Mammary epithelial cell (primary cell): ENCODE results near the gene TNFSF8.

Experiments
- EZH2 ChIP-seq: IDR thresholded peaks from 2 replicates; pipeline ENCODE4 v1.6.1; 2012; ENCODE audit warnings: low read length, inconsistent platforms, borderline replicate concordance
- TF ChIP-seq, protein P1 (sequence below), 2 donors: IDR thresholded peaks in 1 of 2; conservative IDR thresholded peaks in 1 of 2; 2 replicates each; pipeline ENCODE4 v1.5.1; 2011 to 2012; ENCODE audit warnings: inconsistent platforms in 2 of 2, low read length in 2 of 2, mild to moderate bottlenecking in 2 of 2, control low read depth in 1 of 2, low read depth in 1 of 2; ENCODE audit not compliant: insufficient read depth in 1 of 2; ENCODE audit errors: extremely low read depth in 1 of 2

DNA sequence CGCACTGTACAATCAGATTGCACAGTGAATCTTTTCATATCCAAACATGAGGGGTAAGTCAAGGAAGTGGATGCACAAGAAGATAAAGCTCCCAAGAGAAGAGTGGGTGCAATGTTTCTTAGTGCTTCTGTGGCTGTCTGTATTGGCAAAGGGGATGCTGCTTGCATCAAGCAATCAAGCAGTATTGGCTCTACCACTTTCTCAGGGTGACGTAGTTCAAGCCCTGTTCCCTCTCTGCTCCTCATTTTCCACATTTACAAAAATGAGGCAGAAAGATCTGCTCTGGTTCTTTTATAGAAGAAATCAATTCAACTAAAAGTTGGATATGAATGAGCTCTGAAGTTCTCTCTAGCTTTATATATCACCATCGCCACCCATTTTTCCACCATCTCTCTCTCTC is 2.3 kb downstream of the TNFSF8 start:
- TF ChIP-seq, protein P1, sequence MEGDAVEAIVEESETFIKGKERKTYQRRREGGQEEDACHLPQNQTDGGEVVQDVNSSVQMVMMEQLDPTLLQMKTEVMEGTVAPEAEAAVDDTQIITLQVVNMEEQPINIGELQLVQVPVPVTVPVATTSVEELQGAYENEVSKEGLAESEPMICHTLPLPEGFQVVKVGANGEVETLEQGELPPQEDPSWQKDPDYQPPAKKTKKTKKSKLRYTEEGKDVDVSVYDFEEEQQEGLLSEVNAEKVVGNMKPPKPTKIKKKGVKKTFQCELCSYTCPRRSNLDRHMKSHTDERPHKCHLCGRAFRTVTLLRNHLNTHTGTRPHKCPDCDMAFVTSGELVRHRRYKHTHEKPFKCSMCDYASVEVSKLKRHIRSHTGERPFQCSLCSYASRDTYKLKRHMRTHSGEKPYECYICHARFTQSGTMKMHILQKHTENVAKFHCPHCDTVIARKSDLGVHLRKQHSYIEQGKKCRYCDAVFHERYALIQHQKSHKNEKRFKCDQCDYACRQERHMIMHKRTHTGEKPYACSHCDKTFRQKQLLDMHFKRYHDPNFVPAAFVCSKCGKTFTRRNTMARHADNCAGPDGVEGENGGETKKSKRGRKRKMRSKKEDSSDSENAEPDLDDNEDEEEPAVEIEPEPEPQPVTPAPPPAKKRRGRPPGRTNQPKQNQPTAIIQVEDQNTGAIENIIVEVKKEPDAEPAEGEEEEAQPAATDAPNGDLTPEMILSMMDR (conservative IDR thresholded peaks at IDR 0.05 in 1 of 2, IDR thresholded peaks at IDR 0.05 in 1 of 2; ENCODE audit: extremely low read depth in 1 of 2, insufficient read depth in 1 of 2, low read depth in 1 of 2, low read length in 2 of 2), result no peak
- no peak for TF ChIP-seq EZH2
